PC-9 (cell line): Measurements from ENCODE around the gene AP1B1.

ENCODE experiments used
- EZH2 ChIP-seq: fragments of 200-600 bp; sonication (generic); IDR thresholded peaks from 2 replicates; pipeline ENCODE4 v1.8.0; 2017; ENCODE audit warnings: antibody characterized with exemption, low read depth
- TF ChIP-seq, protein P1 (sequence below): fragments of 200-600 bp; sonication (generic); conservative IDR thresholded peaks from 2 replicates; pipeline ENCODE4 v1.6.1; 2017; ENCODE audit warnings: mixed run types, antibody characterized with exemption, mild to moderate bottlenecking, moderate library complexity

DNA sequence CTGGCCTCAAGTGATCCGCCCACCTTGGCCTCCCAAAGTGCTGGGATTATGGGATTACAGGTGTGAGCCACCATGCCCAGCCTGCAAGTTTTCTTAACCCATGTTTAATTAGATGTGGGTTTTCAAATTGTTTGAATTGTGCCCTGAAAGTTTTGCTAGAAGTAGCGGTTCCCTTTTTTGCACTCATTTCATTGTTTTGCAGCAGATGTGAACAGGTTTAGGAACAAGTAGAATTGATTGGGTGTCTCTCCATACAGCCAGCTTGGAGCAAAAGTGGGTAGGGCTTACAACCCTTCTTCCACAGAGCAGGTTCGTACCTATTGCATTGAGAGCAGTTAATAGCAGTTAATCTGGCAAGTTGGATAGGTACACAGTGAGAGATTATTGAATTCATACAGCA is 104.2 kb downstream of the AP1B1 start:
- TF ChIP-seq EZH2, result no peak
- TF ChIP-seq, protein P1, sequence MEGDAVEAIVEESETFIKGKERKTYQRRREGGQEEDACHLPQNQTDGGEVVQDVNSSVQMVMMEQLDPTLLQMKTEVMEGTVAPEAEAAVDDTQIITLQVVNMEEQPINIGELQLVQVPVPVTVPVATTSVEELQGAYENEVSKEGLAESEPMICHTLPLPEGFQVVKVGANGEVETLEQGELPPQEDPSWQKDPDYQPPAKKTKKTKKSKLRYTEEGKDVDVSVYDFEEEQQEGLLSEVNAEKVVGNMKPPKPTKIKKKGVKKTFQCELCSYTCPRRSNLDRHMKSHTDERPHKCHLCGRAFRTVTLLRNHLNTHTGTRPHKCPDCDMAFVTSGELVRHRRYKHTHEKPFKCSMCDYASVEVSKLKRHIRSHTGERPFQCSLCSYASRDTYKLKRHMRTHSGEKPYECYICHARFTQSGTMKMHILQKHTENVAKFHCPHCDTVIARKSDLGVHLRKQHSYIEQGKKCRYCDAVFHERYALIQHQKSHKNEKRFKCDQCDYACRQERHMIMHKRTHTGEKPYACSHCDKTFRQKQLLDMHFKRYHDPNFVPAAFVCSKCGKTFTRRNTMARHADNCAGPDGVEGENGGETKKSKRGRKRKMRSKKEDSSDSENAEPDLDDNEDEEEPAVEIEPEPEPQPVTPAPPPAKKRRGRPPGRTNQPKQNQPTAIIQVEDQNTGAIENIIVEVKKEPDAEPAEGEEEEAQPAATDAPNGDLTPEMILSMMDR, result no peak
